ENCODE results near the gene EHD4.

GRCh38 chr15:41995476-41995855, 23.1 kb upstream of the EHD4 start:
- TF ChIP-seq TAF1 (IDR thresholded peaks at IDR 0.05; ENCODE audit: borderline replicate concordance, low read depth, low read length) (no peak), POLR2A (IDR thresholded peaks at IDR 0.05; ENCODE audit: low read depth, low read length) (no peak)

Data from GM12892 (cell line).